Ishikawa (cell line): ENCODE measurements around the gene SKAP1.

ENCODE experiments used
- CEBPB ChIP-seq: IDR thresholded peaks from 2 replicates; pipeline ENCODE4 v1.6.1; 2012
- CREB1 ChIP-seq: IDR thresholded peaks from 2 replicates; pipeline ENCODE4 v1.6.1; 2012; ENCODE audit warnings: low read depth
- EGR1 ChIP-seq: IDR thresholded peaks from 2 replicates; pipeline ENCODE4 v1.6.1; 2012
- EP300 ChIP-seq: IDR thresholded peaks from 2 replicates; pipeline ENCODE4 v1.6.1; 2012; ENCODE audit warnings: borderline replicate concordance
- FOXM1 ChIP-seq: IDR thresholded peaks from 2 replicates; pipeline ENCODE4 v1.6.1; 2012; ENCODE audit warnings: low read depth, borderline replicate concordance
- NFIC ChIP-seq: IDR thresholded peaks from 2 replicates; pipeline ENCODE4 v1.6.1; 2012
- RAD21 ChIP-seq: IDR thresholded peaks from 2 replicates; pipeline ENCODE4 v1.6.1; 2012; ENCODE audit warnings: low read depth
- TAF1 ChIP-seq: IDR thresholded peaks from 2 replicates; pipeline ENCODE4 v1.6.1; 2012; ENCODE audit warnings: low read depth, mild to moderate bottlenecking
- TCF12 ChIP-seq: IDR thresholded peaks from 2 replicates; pipeline ENCODE4 v1.6.1; 2012; ENCODE audit warnings: low read depth
- TEAD4 ChIP-seq: IDR thresholded peaks from 2 replicates; pipeline ENCODE4 v1.6.1; 2012
- TF ChIP-seq, protein P1 (sequence below): IDR thresholded peaks from 2 replicates; pipeline ENCODE4 v1.6.1; 2012; ENCODE audit warnings: low read depth, mild to moderate bottlenecking

DNA sequence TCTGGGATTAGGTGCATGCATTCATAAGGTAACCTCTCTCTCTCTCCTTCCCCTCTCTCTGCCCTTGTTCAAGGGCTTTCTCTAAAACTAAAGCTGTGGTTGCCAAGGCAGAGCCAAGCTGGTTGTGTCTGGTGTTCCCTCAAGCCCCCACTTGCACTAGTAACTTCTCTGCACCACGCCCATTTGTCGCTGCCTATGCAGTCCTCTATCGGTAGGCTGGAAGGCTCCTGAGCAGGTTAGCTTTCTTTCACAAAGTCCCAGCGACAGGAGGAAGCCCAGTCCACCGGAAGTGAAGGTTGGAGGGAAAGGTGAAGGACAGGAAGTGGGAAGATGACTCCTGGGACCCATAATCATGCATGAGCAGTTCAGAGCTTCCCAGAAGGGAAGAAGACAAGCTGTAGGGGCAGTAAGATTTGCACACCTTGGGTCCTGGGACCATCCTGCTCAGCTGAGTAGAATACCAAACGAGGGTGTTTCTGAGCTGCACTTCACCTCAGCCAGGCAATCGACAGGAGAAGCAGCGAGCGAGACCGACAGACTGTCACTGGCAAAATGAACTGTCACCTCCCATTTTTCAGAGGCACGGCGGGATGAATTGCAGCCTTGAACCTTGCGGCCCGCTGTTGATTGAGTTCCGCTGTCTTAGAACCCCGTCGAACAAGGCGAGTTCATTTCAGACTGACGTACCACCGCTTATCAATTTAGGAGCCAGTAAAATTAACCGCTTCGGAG, 14.7 kb upstream of the SKAP1 start:
- no peak for TF ChIP-seq TAF1
- no peak for TF ChIP-seq CREB1
- TF ChIP-seq RAD21, result no peak
- no peak for TF ChIP-seq CEBPB
- TF ChIP-seq TEAD4, result no peak
- no peak for TF ChIP-seq FOXM1
- TF ChIP-seq EGR1, result no peak
- TF ChIP-seq, protein P1, sequence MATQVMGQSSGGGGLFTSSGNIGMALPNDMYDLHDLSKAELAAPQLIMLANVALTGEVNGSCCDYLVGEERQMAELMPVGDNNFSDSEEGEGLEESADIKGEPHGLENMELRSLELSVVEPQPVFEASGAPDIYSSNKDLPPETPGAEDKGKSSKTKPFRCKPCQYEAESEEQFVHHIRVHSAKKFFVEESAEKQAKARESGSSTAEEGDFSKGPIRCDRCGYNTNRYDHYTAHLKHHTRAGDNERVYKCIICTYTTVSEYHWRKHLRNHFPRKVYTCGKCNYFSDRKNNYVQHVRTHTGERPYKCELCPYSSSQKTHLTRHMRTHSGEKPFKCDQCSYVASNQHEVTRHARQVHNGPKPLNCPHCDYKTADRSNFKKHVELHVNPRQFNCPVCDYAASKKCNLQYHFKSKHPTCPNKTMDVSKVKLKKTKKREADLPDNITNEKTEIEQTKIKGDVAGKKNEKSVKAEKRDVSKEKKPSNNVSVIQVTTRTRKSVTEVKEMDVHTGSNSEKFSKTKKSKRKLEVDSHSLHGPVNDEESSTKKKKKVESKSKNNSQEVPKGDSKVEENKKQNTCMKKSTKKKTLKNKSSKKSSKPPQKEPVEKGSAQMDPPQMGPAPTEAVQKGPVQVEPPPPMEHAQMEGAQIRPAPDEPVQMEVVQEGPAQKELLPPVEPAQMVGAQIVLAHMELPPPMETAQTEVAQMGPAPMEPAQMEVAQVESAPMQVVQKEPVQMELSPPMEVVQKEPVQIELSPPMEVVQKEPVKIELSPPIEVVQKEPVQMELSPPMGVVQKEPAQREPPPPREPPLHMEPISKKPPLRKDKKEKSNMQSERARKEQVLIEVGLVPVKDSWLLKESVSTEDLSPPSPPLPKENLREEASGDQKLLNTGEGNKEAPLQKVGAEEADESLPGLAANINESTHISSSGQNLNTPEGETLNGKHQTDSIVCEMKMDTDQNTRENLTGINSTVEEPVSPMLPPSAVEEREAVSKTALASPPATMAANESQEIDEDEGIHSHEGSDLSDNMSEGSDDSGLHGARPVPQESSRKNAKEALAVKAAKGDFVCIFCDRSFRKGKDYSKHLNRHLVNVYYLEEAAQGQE, result no peak
- TF ChIP-seq NFIC, result no peak
- TF ChIP-seq TCF12, result no peak
- no peak for TF ChIP-seq EP300
